HepG2 (cell line): ENCODE data around the gene CARD19. TPM values are rescaled to one million over a fixed set of nuclear protein-coding genes. Genes with fewer than 3 reads are reported as not detected.

ENCODE experiments used
- ATF2 ChIP-seq: sonication (generic); formaldehyde crosslinking; IDR thresholded peaks from 2 replicates; pipeline ENCODE4 v1.4.0; 2020; ENCODE audit warnings: missing genetic modification reagents
- BCL6 ChIP-seq: IDR thresholded peaks from 2 replicates; pipeline ENCODE4 v1.6.1; 2016; ENCODE audit warnings: missing genetic modification reagents, missing compliant biosample characterization
- ELF3 ChIP-seq: IDR thresholded peaks from 2 replicates; pipeline ENCODE4 v1.6.1; 2016; ENCODE audit warnings: missing genetic modification reagents, missing compliant biosample characterization
- GABPB1 ChIP-seq: IDR thresholded peaks from 2 replicates; pipeline ENCODE4 v1.6.1; 2016; ENCODE audit warnings: mild to moderate bottlenecking, missing genetic modification reagents, moderate library complexity, missing compliant biosample characterization
- GATAD2A ChIP-seq: IDR thresholded peaks from 2 replicates; pipeline ENCODE4 v1.6.1; 2016
- HNF1B ChIP-seq: sonication (generic); formaldehyde crosslinking; IDR thresholded peaks from 2 replicates; pipeline ENCODE4 v1.5.1; 2020; ENCODE audit warnings: mild to moderate bottlenecking, moderate library complexity, missing genetic modification reagents
- MAFG ChIP-seq: sonication (generic); formaldehyde crosslinking; IDR thresholded peaks from 2 replicates; pipeline ENCODE4 v1.5.1; 2020; ENCODE audit warnings: mild to moderate bottlenecking, missing genetic modification reagents
- MED1 ChIP-seq: sonication (generic); formaldehyde crosslinking; IDR thresholded peaks from 2 replicates; pipeline ENCODE4 v1.4.0; 2020; ENCODE audit warnings: missing genetic modification reagents
- NCOA2 ChIP-seq: sonication (generic); formaldehyde crosslinking; IDR thresholded peaks from 2 replicates; pipeline ENCODE4 v1.8.0; 2022; ENCODE audit warnings: inconsistent platforms
- PITX1 ChIP-seq: sonication (generic); formaldehyde crosslinking; IDR thresholded peaks from 2 replicates; pipeline ENCODE4 v1.5.1; 2020; ENCODE audit warnings: mild to moderate bottlenecking, missing genetic modification reagents
- SALL1 ChIP-seq: sonication (generic); formaldehyde crosslinking; IDR thresholded peaks from 2 replicates; pipeline ENCODE4 v1.8.0; 2022; ENCODE audit warnings: mild to moderate bottlenecking, missing genetic modification reagents
- SOX6 ChIP-seq, 2 experiments: fragments of 450-650 bp in 1 of 2; sonication (generic) in 1 of 2; formaldehyde crosslinking in 1 of 2; IDR thresholded peaks; 2 replicates each; pipeline versions ENCODE4 v1.4.0 to v1.6.1; 2017 to 2020; ENCODE audit warnings: antibody characterized with exemption in 1 of 2, mild to moderate bottlenecking in 1 of 2, missing genetic modification reagents in 1 of 2
- ZMYM3 ChIP-seq: sonication (generic); formaldehyde crosslinking; IDR thresholded peaks from 2 replicates; pipeline ENCODE4 v1.5.1; 2020; ENCODE audit warnings: mild to moderate bottlenecking, missing genetic modification reagents
- ZNF205 ChIP-seq: IDR thresholded peaks from 2 replicates; pipeline ENCODE4 v1.6.1; 2018; ENCODE audit warnings: missing biosample characterization, missing genetic modification reagents
- ZNF574 ChIP-seq: sonication (generic); formaldehyde crosslinking; IDR thresholded peaks from 2 replicates; pipeline ENCODE4 v1.4.0; 2020; ENCODE audit warnings: missing genetic modification reagents
- ZNF614 ChIP-seq: IDR thresholded peaks from 2 replicates; pipeline ENCODE4 v1.6.1; 2018; ENCODE audit warnings: missing biosample characterization, missing genetic modification reagents, inconsistent platforms, borderline replicate concordance
- ZNF816 ChIP-seq: sonication (generic); formaldehyde crosslinking; IDR thresholded peaks from 2 replicates; pipeline ENCODE4 v1.8.0; 2022; ENCODE audit warnings: missing genetic modification reagents, mild to moderate bottlenecking, borderline replicate concordance
- polyA plus RNA-seq, 8 experiments: library from polyadenylated mRNA; depleted of rRNA in 3 of 8; stranded (reverse) in 7 of 8; unstranded in 1 of 8; fragments of >200 nt; fragmentation: Illumina TruSeq in 4 of 8; extraction: Trizol in 4 of 8; gene quantifications; 2 replicates each; pipeline versions ENCODE4 v1.2.1 to v1.2.3, GENCODE V29; 2011 to 2016; ENCODE audit warnings: low read depth in 4 of 8, missing spikeins in 1 of 8, mixed read lengths in 1 of 8; ENCODE audit not compliant: insufficient read depth in 1 of 8
- total RNA-seq, 5 experiments: library from RNA; depleted of rRNA; stranded (reverse); fragments of >200 nt; fragmentation: Illumina TruSeq; extraction: Trizol; gene quantifications; 2 replicates each; pipeline ENCODE4 v1.2.3, GENCODE V29; 2016; ENCODE audit warnings: low read depth in 1 of 5
- TF ChIP-seq, protein P1 (sequence below): sonication (generic); formaldehyde crosslinking; IDR thresholded peaks from 2 replicates; pipeline ENCODE4 v1.5.0; 2020; ENCODE audit warnings: mild to moderate bottlenecking, missing genetic modification reagents
- TF ChIP-seq, protein P2 (sequence below): IDR thresholded peaks from 2 replicates; pipeline ENCODE4 v1.6.1; 2012; ENCODE audit warnings: low read depth, low read length, improper control_type of control experiment

The CARD19 gene
- total and polyA plus RNA-seq, 2 of the 13 experiments (the other 11 are each of a cell fraction or from before 2014, with no cell fraction given), result 18.4 to 47.2 TPM

- TF ChIP-seq ZNF574 (CRISPR knock-in tag) (0 out of 2 replicates have a peak, but pooled peaks have one; percentile 40), MED1 (CRISPR knock-in tag) (peak; percentile 86), HNF1B (CRISPR knock-in tag) (peak; percentile 78), MAFG (peak; percentile 86), ZNF614 (CRISPR knock-in tag) (peak; percentile 65; the same call in 1 of the 2 replicates), ZNF816 (CRISPR knock-in tag) (no peak), PITX1 (CRISPR knock-in tag) (peak; percentile 47; the same call in 1 of the 2 replicates), ZMYM3 (CRISPR knock-in tag) (peak; percentile 64; the same call in 1 of the 2 replicates), ELF3 (CRISPR knock-in tag) (peak; percentile 79), BCL6 (peak; percentile 53; the same call in 1 of the 2 replicates), GATAD2A (CRISPR knock-in tag) (peak; percentile 84), GABPB1 (peak; percentile 82), ATF2 (0 out of 2 replicates have a peak, but pooled peaks have one; percentile 34), ZNF205 (CRISPR knock-in tag) (0 out of 2 replicates have a peak, but pooled peaks have one; percentile 24), NCOA2 (CRISPR knock-in tag) (0 out of 2 replicates have a peak, but pooled peaks have one; percentile 59), SOX6 (IDR thresholded peaks at IDR 0.05) (no peak), SOX6 (CRISPR knock-in tag; IDR thresholded peaks at IDR 0.05) (peak; percentile 57), SALL1 (CRISPR knock-in tag) (peak; percentile 93)
- TF ChIP-seq, protein P1, sequence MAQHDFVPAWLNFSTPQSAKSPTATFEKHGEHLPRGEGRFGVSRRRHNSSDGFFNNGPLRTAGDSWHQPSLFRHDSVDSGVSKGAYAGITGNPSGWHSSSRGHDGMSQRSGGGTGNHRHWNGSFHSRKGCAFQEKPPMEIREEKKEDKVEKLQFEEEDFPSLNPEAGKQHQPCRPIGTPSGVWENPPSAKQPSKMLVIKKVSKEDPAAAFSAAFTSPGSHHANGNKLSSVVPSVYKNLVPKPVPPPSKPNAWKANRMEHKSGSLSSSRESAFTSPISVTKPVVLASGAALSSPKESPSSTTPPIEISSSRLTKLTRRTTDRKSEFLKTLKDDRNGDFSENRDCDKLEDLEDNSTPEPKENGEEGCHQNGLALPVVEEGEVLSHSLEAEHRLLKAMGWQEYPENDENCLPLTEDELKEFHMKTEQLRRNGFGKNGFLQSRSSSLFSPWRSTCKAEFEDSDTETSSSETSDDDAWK (CRISPR knock-in tag), result no peak
- TF ChIP-seq, protein P2, sequence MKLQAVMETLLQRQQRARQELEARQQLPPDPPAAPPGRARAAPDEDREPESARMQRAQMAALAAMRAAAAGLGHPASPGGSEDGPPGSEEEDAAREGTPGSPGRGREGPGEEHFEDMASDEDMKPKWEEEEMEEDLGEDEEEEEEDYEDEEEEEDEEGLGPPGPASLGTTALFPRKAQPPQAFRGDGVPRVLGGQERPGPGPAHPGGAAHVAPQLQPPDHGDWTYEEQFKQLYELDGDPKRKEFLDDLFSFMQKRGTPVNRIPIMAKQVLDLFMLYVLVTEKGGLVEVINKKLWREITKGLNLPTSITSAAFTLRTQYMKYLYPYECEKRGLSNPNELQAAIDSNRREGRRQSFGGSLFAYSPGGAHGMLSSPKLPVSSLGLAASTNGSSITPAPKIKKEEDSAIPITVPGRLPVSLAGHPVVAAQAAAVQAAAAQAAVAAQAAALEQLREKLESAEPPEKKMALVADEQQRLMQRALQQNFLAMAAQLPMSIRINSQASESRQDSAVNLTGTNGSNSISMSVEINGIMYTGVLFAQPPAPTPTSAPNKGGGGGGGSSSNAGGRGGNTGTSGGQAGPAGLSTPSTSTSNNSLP, result no peak
Measured at GRCh38 chr9:93116072-93116961, 20.3 kb downstream of the CARD19 start (continued).
